ENCODE data around the gene SLC2A11. TPM values are rescaled to one million over a fixed set of nuclear protein-coding genes. Genes with fewer than 3 reads are reported as not detected.

The SLC2A11 gene
- total and polyA plus RNA-seq, 10 of the 15 experiments (the other 5 are each of a cell fraction or from before 2014, with no cell fraction given) = 0.98 to 18.3 (median 8.6) TPM

DNA sequence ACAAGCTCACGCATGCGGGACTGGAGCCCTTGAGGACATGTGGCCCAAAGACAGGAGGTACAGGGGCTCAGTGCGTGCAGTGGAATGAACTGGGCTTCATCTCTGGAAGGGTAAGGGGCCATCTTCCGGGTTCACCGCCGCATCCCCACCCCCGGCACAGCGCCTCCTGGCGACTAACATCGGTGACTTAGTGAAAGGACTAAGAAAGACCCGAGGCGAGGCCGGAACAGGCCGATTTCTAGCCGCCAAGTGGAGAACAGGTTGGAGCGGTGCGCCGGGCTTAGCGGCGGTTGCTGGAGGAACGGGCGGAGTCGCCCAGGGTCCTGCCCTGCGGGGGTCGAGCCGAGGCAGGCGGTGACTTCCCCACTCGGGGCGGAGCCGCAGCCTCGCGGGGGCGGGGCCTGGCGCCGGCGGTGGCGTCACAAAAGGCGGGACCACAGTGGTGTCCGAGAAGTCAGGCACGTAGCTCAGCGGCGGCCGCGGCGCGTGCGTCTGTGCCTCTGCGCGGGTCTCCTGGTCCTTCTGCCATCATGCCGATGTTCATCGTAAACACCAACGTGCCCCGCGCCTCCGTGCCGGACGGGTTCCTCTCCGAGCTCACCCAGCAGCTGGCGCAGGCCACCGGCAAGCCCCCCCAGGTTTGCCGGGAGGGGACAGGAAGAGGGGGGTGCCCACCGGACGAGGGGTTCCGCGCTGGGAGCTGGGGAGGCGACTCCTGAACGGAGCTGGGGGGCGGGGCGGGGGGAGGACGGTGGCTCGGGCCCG lies 36.5 kb downstream of the SLC2A11 start, which contains the start of gene MIF (continued):
- TF ChIP-seq, protein P1, sequence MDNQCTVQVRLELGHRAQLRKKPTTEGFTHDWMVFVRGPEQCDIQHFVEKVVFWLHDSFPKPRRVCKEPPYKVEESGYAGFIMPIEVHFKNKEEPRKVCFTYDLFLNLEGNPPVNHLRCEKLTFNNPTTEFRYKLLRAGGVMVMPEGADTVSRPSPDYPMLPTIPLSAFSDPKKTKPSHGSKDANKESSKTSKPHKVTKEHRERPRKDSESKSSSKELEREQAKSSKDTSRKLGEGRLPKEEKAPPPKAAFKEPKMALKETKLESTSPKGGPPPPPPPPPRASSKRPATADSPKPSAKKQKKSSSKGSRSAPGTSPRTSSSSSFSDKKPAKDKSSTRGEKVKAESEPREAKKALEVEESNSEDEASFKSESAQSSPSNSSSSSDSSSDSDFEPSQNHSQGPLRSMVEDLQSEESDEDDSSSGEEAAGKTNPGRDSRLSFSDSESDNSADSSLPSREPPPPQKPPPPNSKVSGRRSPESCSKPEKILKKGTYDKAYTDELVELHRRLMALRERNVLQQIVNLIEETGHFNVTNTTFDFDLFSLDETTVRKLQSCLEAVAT (IDR thresholded peaks at IDR 0.05) = peak; percentile 65; the same call in 1 of the 2 replicates
- TF ChIP-seq, protein P2, sequence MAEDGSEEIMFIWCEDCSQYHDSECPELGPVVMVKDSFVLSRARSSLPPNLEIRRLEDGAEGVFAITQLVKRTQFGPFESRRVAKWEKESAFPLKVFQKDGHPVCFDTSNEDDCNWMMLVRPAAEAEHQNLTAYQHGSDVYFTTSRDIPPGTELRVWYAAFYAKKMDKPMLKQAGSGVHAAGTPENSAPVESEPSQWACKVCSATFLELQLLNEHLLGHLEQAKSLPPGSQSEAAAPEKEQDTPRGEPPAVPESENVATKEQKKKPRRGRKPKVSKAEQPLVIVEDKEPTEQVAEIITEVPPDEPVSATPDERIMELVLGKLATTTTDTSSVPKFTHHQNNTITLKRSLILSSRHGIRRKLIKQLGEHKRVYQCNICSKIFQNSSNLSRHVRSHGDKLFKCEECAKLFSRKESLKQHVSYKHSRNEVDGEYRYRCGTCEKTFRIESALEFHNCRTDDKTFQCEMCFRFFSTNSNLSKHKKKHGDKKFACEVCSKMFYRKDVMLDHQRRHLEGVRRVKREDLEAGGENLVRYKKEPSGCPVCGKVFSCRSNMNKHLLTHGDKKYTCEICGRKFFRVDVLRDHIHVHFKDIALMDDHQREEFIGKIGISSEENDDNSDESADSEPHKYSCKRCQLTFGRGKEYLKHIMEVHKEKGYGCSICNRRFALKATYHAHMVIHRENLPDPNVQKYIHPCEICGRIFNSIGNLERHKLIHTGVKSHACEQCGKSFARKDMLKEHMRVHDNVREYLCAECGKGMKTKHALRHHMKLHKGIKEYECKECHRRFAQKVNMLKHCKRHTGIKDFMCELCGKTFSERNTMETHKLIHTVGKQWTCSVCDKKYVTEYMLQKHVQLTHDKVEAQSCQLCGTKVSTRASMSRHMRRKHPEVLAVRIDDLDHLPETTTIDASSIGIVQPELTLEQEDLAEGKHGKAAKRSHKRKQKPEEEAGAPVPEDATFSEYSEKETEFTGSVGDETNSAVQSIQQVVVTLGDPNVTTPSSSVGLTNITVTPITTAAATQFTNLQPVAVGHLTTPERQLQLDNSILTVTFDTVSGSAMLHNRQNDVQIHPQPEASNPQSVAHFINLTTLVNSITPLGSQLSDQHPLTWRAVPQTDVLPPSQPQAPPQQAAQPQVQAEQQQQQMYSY (CRISPR knock-in tag; IDR thresholded peaks at IDR 0.05) = no peak
- TF ChIP-seq POLR2AphosphoS5 (IDR thresholded peaks at IDR 0.05; ENCODE audit: low read length) = peak; percentile 85
- peak in 1 of 2 experiments; percentile 13; a peak in 1 of 4 replicates for TF ChIP-seq EP300 (IDR thresholded peaks at IDR 0.05; ENCODE audit: borderline replicate concordance in 1 of 2, control insufficient read depth in 1 of 2, low read depth in 2 of 2, low read length in 2 of 2)
- peak; percentile 90 for TF ChIP-seq GATAD2B (conservative IDR thresholded peaks at IDR 0.05; ENCODE audit: low read depth)
- peak; percentile 73; the same call in 1 of the 2 replicates for TF ChIP-seq STAT1 (conservative IDR thresholded peaks at IDR 0.05)
- peak; percentile 48 to 71 for TF ChIP-seq EGR1 (IDR thresholded peaks at IDR 0.05; ENCODE audit: borderline replicate concordance in 1 of 2, low read depth in 2 of 2, low read length in 2 of 2)
- TF ChIP-seq SPI1 (IDR thresholded peaks at IDR 0.05; ENCODE audit: borderline replicate concordance, insufficient read depth, low read depth, low read length) = peak; percentile 39; the same call in 1 of the 2 replicates
- 0 out of 2 replicates have a peak, but pooled peaks have one; percentile 26 for TF ChIP-seq NR2C1 (IDR thresholded peaks at IDR 0.05)
- peak; percentile 31; the same call in 1 of the 2 replicates for TF ChIP-seq NRF1 (conservative IDR thresholded peaks at IDR 0.05; ENCODE audit: low read depth, low read length)
- TF ChIP-seq, protein P3, sequence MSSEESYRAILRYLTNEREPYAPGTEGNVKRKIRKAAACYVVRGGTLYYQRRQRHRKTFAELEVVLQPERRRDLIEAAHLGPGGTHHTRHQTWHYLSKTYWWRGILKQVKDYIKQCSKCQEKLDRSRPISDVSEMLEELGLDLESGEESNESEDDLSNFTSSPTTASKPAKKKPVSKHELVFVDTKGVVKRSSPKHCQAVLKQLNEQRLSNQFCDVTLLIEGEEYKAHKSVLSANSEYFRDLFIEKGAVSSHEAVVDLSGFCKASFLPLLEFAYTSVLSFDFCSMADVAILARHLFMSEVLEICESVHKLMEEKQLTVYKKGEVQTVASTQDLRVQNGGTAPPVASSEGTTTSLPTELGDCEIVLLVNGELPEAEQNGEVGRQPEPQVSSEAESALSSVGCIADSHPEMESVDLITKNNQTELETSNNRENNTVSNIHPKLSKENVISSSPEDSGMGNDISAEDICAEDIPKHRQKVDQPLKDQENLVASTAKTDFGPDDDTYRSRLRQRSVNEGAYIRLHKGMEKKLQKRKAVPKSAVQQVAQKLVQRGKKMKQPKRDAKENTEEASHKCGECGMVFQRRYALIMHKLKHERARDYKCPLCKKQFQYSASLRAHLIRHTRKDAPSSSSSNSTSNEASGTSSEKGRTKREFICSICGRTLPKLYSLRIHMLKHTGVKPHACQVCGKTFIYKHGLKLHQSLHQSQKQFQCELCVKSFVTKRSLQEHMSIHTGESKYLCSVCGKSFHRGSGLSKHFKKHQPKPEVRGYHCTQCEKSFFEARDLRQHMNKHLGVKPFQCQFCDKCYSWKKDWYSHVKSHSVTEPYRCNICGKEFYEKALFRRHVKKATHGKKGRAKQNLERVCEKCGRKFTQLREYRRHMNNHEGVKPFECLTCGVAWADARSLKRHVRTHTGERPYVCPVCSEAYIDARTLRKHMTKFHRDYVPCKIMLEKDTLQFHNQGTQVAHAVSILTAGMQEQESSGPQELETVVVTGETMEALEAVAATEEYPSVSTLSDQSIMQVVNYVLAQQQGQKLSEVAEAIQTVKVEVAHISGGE (CRISPR knock-in tag; IDR thresholded peaks at IDR 0.05) = no peak
- TF ChIP-seq CBX5 (IDR thresholded peaks at IDR 0.05; ENCODE audit: low read depth) = no peak
- peak; percentile 82 for TF ChIP-seq POLR2AphosphoS2 (IDR thresholded peaks at IDR 0.05; ENCODE audit: low read depth, low read length)
- TF ChIP-seq PML (IDR thresholded peaks at IDR 0.05; ENCODE audit: low read length) = no peak; the same call in 1 of the 2 replicates
- TF ChIP-seq, protein P4, sequence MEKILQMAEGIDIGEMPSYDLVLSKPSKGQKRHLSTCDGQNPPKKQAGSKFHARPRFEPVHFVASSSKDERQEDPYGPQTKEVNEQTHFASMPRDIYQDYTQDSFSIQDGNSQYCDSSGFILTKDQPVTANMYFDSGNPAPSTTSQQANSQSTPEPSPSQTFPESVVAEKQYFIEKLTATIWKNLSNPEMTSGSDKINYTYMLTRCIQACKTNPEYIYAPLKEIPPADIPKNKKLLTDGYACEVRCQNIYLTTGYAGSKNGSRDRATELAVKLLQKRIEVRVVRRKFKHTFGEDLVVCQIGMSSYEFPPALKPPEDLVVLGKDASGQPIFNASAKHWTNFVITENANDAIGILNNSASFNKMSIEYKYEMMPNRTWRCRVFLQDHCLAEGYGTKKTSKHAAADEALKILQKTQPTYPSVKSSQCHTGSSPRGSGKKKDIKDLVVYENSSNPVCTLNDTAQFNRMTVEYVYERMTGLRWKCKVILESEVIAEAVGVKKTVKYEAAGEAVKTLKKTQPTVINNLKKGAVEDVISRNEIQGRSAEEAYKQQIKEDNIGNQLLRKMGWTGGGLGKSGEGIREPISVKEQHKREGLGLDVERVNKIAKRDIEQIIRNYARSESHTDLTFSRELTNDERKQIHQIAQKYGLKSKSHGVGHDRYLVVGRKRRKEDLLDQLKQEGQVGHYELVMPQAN (conservative IDR thresholded peaks at IDR 0.05) = peak; percentile 28
- TF ChIP-seq NBN (IDR thresholded peaks at IDR 0.05) = peak; percentile 85
- TF ChIP-seq DPF2 (IDR thresholded peaks at IDR 0.05) = 0 out of 2 replicates have a peak, but pooled peaks have one; percentile 43
- TF ChIP-seq RB1 (IDR thresholded peaks at IDR 0.05; ENCODE audit: borderline replicate concordance) = 0 out of 2 replicates have a peak, but pooled peaks have one; percentile 70

Measured in GM12878 (cell line).